Glutamatergic neuron (in vitro differentiated cells): ENCODE measurements around the gene MAP2. TPM values are rescaled to one million over a fixed set of nuclear protein-coding genes. Genes with fewer than 3 reads are reported as not detected.
"Not testable (repeated sequence)": the region's sequence is repeated elsewhere in the genome, so short reads cannot be mapped to it uniquely, and the experiment has no call there.

Source experiments
- DNase-seq: peaks from one replicate; pipeline ENCODE4 v3.0.0; 2022
- H3K27ac Mint-ChIP-seq: one replicate; pipeline ENCODE4 v1.8.0; 2020; ENCODE audit warnings: mild to moderate bottlenecking, mixed read lengths, inconsistent platforms; ENCODE audit not compliant: unreplicated experiment
- H3K27me3 Mint-ChIP-seq: one replicate; pipeline ENCODE4 v1.8.0; 2020; ENCODE audit warnings: mild to moderate bottlenecking, moderate library complexity, mixed read lengths, inconsistent platforms; ENCODE audit not compliant: unreplicated experiment
- H3K36me3 Mint-ChIP-seq: one replicate; pipeline ENCODE4 v1.8.0; 2020; ENCODE audit warnings: mild to moderate bottlenecking, mixed read lengths, inconsistent platforms; ENCODE audit not compliant: unreplicated experiment
- H3K4me1 Mint-ChIP-seq: one replicate; pipeline ENCODE4 v1.8.0; 2020; ENCODE audit warnings: mild to moderate bottlenecking, low read depth, mixed read lengths, inconsistent platforms; ENCODE audit not compliant: unreplicated experiment
- H3K4me3 Mint-ChIP-seq: one replicate; pipeline ENCODE4 v1.8.0; 2020; ENCODE audit warnings: mild to moderate bottlenecking, mixed read lengths, inconsistent platforms; ENCODE audit not compliant: unreplicated experiment
- H3K9me3 Mint-ChIP-seq: one replicate; pipeline ENCODE4 v1.8.0; 2020; ENCODE audit warnings: mild to moderate bottlenecking, moderate library complexity, mixed read lengths, inconsistent platforms; ENCODE audit not compliant: unreplicated experiment
- CTCF ChIP-seq: fragments of 200-600 bp; sonication (generic); IDR thresholded peaks from one replicate; pipeline ENCODE4 v1.5.0; 2021; ENCODE audit not compliant: partially characterized antibody, unreplicated experiment
- total RNA-seq: library from RNA; stranded (reverse); fragmentation: NEBNext Ultra II Directional; extraction: Animal tissue kit (Norgen Biotek cat#: 25700); gene quantifications from one replicate; pipeline ENCODE4 v1.2.1, GENCODE V29; 2021; ENCODE audit not compliant: unreplicated experiment

MAP2 gene
- total RNA-seq, 1 donor from 2014 or later, result 177 TPM

- H3K9me3 Mint-ChIP-seq, result no peaks in the 10 kb centered on the region
- H3K4me1 Mint-ChIP-seq, result peaks cover 33% of the 10 kb centered on the region
- H3K4me3 Mint-ChIP-seq, result peak overlapping the region; percentile 2
- DNase-seq, result no peak
- no peak for TF ChIP-seq CTCF
- peaks cover 5% of the 10 kb centered on the region for H3K27me3 Mint-ChIP-seq
- H3K27ac Mint-ChIP-seq, result no peak overlapping the region
- no peaks in the 10 kb centered on the region for H3K36me3 Mint-ChIP-seq
These were observed 161.1 kb downstream of the MAP2 start for GRCh38 chr2:209584915-209585314.

GRCh38 chr2:209591021-209591420, 167.2 kb downstream of the MAP2 start:
- Mint-ChIP-seq H3K27me3 (no peaks in the 10 kb centered on the region), H3K4me3 (no peak overlapping the region), H3K27ac (no peak overlapping the region), H3K4me1 (peaks cover 27% of the 10 kb centered on the region), H3K36me3 (no peaks in the 10 kb centered on the region), H3K9me3 (peaks cover 2% of the 10 kb centered on the region)
- DNase-seq, result no peak
- no peak for TF ChIP-seq CTCF

- TF ChIP-seq CTCF, result no peak
- no peak overlapping the region for H3K4me3 Mint-ChIP-seq
- H3K4me1 Mint-ChIP-seq, result peaks cover 16% of the 10 kb centered on the region
- no peak for DNase-seq
- H3K36me3 Mint-ChIP-seq, result no peaks in the 10 kb centered on the region
- peak overlapping the region; percentile 1 for H3K27ac Mint-ChIP-seq
- H3K9me3 Mint-ChIP-seq, result peaks cover 2% of the 10 kb centered on the region
- H3K27me3 Mint-ChIP-seq, result no peaks in the 10 kb centered on the region
These were observed 168.3 kb downstream of the MAP2 start for GRCh38 chr2:209592106-209592505.

- Mint-ChIP-seq H3K4me3 (no peak overlapping the region), H3K4me1 (peaks cover 14% of the 10 kb centered on the region), H3K9me3 (peaks cover 6% of the 10 kb centered on the region), H3K27ac (peak overlapping the region; percentile 74), H3K27me3 (no peaks in the 10 kb centered on the region), H3K36me3 (no peaks in the 10 kb centered on the region)
- TF ChIP-seq CTCF, result no peak
- peak; percentile 20 for DNase-seq
These were observed 170.1 kb downstream of the MAP2 start for GRCh38 chr2:209593930-209594329.

- Mint-ChIP-seq H3K4me3 (no peak overlapping the region), H3K9me3 (peaks cover 10% of the 10 kb centered on the region), H3K27ac (no peak overlapping the region), H3K36me3 (no peaks in the 10 kb centered on the region), H3K4me1 (peaks cover 22% of the 10 kb centered on the region), H3K27me3 (no peaks in the 10 kb centered on the region)
- no peak for TF ChIP-seq CTCF
- DNase-seq, result no peak
These were observed 172.4 kb downstream of the MAP2 start for GRCh38 chr2:209596262-209596661.

- H3K27me3 Mint-ChIP-seq, H3K36me3 Mint-ChIP-seq, H3K4me3 Mint-ChIP-seq, DNase-seq, H3K27ac Mint-ChIP-seq: not testable (repeated sequence)
- Mint-ChIP-seq H3K9me3 (peaks cover 10% of the 10 kb centered on the region), H3K4me1 (peaks cover 32% of the 10 kb centered on the region)
These were observed 174.4 kb downstream of the MAP2 start for GRCh38 chr2:209598227-209598626.
